Osteocyte (in vitro differentiated cells): Measurements from ENCODE around the gene TBL1XR1. TPM values are rescaled to one million over a fixed set of nuclear protein-coding genes. Genes with fewer than 3 reads are reported as not detected.
"Not testable (repeated sequence)": the region's sequence is repeated elsewhere in the genome, so short reads cannot be mapped to it uniquely, and the experiment has no call there.

ENCODE experiments used
- DNase-seq: peaks from one replicate; pipeline ENCODE4 v3.0.0; 2021; ENCODE audit warnings: mixed read lengths; ENCODE audit not compliant: unreplicated experiment; ENCODE audit errors: extremely low spot score
- H3K27ac Mint-ChIP-seq: one replicate; pipeline ENCODE4 v1.8.0; 2021; ENCODE audit warnings: mild to moderate bottlenecking, mixed read lengths; ENCODE audit not compliant: unreplicated experiment
- H3K27me3 Mint-ChIP-seq: one replicate; pipeline ENCODE4 v1.8.0; 2021; ENCODE audit warnings: mixed read lengths; ENCODE audit not compliant: unreplicated experiment
- H3K36me3 Mint-ChIP-seq: one replicate; pipeline ENCODE4 v1.8.0; 2021; ENCODE audit warnings: mixed read lengths; ENCODE audit not compliant: unreplicated experiment
- H3K4me1 Mint-ChIP-seq: one replicate; pipeline ENCODE4 v1.8.0; 2021; ENCODE audit warnings: mixed read lengths; ENCODE audit not compliant: unreplicated experiment
- H3K4me3 Mint-ChIP-seq: one replicate; pipeline ENCODE4 v1.8.0; 2021; ENCODE audit warnings: mild to moderate bottlenecking, moderate library complexity, mixed read lengths; ENCODE audit not compliant: unreplicated experiment
- H3K9me3 Mint-ChIP-seq: one replicate; pipeline ENCODE4 v1.8.0; 2021; ENCODE audit warnings: mixed read lengths; ENCODE audit not compliant: unreplicated experiment
- total RNA-seq: library from RNA; stranded (reverse); gene quantifications from 2 replicates; pipeline ENCODE4 v1.2.1, GENCODE V29; 2021
- TF ChIP-seq, protein P1 (sequence below): fragments of 200-600 bp; sonication (generic); IDR thresholded peaks from 2 replicates; pipeline ENCODE4 v1.5.0; 2021; ENCODE audit warnings: antibody characterized with exemption, mild to moderate bottlenecking, moderate library complexity

The TBL1XR1 gene
- total RNA-seq, 1 donor from 2014 or later = 370 TPM

DNA sequence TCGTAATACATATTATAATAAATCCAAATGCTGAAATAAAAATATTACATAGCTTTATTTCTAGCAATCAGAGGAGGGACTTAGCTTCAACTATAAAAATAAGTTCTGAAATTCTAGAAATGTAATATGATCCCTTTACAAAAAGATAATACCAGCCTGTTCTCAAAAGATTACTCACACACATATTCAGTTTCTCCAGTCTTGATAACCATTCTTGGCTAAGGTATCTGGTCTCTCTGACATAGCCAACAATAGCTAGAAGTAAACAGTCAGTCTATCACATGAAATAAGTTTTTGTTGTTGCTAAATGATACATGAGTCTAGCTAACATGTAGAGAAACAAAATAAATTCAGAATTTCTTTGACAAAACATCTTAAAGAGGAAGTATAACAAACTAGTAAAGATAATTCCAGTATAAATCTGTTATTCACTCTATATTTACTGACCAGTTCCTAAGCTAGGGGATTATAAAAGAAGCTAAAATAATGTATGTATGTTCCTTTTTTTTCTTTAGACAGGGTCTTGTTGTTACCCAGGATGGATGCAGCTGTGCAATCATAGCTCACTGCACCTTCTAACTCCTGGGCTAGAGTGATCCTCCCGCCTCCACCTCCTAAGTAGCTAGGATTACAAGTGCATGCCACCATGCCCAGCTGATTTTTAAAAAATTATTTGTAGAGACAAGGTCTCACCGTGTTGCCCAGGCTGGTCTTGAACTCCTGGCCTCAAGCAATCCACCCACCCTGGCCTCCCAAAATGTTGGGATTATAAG lies 170.6 kb downstream of the TBL1XR1 start:
- Mint-ChIP-seq H3K4me1 (peaks cover 20% of the 10 kb centered on the region), H3K27ac (no peak overlapping the region), H3K9me3 (no peaks in the 10 kb centered on the region), H3K27me3 (no peaks in the 10 kb centered on the region), H3K4me3 (no peak overlapping the region), H3K36me3 (peaks cover 78% of the 10 kb centered on the region)
- TF ChIP-seq, protein P1, sequence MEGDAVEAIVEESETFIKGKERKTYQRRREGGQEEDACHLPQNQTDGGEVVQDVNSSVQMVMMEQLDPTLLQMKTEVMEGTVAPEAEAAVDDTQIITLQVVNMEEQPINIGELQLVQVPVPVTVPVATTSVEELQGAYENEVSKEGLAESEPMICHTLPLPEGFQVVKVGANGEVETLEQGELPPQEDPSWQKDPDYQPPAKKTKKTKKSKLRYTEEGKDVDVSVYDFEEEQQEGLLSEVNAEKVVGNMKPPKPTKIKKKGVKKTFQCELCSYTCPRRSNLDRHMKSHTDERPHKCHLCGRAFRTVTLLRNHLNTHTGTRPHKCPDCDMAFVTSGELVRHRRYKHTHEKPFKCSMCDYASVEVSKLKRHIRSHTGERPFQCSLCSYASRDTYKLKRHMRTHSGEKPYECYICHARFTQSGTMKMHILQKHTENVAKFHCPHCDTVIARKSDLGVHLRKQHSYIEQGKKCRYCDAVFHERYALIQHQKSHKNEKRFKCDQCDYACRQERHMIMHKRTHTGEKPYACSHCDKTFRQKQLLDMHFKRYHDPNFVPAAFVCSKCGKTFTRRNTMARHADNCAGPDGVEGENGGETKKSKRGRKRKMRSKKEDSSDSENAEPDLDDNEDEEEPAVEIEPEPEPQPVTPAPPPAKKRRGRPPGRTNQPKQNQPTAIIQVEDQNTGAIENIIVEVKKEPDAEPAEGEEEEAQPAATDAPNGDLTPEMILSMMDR = no peak
- DNase-seq = no peak

DNA sequence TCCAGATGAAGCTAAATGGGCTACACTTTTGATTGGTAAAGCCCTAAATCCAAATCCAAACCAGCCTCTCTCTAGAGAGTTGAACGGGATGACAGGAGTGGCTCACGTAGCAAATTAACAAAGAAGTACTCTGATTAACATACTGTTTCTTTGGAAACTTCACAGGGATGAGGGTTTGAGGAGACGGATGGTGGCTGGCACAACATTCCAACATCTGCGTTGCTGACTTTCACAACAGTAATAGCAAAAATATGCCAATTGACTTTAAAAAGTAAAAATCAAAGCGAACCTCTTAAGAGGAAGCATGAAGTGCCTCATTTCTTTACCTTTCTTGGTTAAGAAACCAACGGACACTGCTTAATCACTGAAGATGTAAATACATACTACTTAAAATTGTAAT lies 181.4 kb downstream of the TBL1XR1 start:
- Mint-ChIP-seq H3K4me1 (peaks cover 2% of the 10 kb centered on the region), H3K4me3 (no peak overlapping the region), H3K27me3 (no peaks in the 10 kb centered on the region), H3K9me3 (no peaks in the 10 kb centered on the region), H3K36me3 (peaks cover 56% of the 10 kb centered on the region), H3K27ac (no peak overlapping the region)
- TF ChIP-seq, protein P1 = no peak
- no peak for DNase-seq

DNA sequence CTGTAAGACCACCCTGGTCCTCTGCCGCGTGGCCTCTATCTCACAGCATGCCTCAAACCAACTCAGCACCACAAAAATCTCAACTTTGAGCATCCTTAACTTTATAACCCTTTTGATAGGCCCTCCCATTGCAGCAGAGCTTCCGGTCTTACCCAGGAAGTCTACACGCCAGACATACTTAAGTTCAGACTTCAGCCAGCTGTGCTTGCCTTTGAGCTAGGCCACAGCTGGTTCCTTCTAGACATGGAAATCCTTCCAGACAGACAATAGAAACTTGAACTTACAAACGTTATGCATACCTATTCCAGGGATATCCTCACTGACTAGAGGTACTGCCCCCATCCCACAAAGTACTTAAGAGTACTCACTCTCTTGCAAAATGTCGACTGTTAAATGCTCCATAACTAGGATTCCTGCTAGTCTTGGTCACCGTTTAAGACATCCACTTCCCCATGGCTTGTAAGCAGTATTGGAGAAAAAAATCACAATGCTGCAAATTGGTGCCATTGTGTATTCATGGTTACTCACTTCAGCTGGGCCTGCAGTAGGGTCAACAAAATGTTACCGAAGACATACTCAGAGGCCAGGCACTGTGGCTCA lies 183.5 kb downstream of the TBL1XR1 start:
- no peak overlapping the region for H3K4me3 Mint-ChIP-seq
- no peaks in the 10 kb centered on the region for H3K27me3 Mint-ChIP-seq
- TF ChIP-seq, protein P1 = no peak
- H3K4me1 Mint-ChIP-seq = no peaks in the 10 kb centered on the region
- H3K36me3 Mint-ChIP-seq = peaks cover 49% of the 10 kb centered on the region
- no peak overlapping the region for H3K27ac Mint-ChIP-seq
- no peak for DNase-seq
- H3K9me3 Mint-ChIP-seq = no peaks in the 10 kb centered on the region

DNA sequence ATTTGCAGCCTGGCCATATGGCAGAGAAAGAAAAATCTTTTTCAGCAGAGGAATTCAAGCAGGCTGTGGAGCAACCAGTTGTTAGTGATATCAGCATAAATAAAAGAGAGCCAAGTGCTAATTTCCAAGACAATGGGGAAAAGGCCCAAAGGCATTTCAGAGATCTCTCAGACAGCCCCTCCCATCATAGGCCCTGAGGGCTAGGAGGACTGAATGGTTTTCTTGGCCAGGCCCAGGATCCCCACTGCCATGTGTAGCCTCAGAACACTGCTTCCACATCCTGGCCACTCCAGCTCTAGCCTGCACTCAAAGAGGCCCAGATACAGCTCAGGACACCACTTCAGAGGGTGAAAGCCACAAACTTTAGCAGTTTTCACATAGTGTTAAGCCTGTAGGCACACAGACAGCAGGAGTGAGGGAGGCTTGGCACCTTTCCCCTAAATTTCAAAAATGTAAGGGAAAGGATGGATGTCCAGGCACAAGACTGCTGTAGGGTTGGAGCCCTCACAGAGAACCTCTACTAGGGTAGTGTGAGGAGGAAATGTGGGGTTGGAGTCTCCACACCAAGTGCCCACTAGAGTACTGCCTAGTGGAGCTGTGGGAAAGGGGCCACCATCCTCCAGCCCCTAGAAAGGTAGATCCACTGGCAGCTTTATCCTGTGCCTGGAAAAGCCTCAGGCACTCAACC lies 191.4 kb downstream of the TBL1XR1 start:
- no peaks in the 10 kb centered on the region for H3K4me1 Mint-ChIP-seq
- peaks cover 11% of the 10 kb centered on the region for H3K36me3 Mint-ChIP-seq
- no peak overlapping the region for H3K4me3 Mint-ChIP-seq
- H3K27me3 Mint-ChIP-seq = no peaks in the 10 kb centered on the region
- TF ChIP-seq, protein P1 = no peak
- peaks cover 19% of the 10 kb centered on the region for H3K9me3 Mint-ChIP-seq
- DNase-seq = no peak
- H3K27ac Mint-ChIP-seq = no peak overlapping the region

DNA sequence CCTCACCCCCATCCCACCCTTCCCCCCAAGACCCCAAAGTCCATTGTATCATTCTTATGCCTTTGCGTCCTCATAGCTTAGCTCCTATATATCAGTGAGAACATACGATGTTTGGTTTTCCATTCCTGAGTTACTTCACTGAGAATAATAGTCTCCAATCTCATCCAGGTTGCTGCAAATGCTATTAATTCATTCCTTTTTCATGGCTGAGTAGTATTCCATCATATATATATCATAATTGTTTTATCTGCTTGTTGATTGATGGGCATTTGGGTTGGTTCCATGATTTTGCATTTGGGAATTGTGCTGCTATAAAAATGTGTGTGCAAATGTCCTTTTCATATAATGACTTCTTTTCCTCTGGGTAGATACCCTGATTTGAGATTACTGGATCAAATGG lies 197.1 kb downstream of the TBL1XR1 start:
- H3K4me3 Mint-ChIP-seq, H3K4me1 Mint-ChIP-seq, H3K36me3 Mint-ChIP-seq, H3K27me3 Mint-ChIP-seq, DNase-seq, H3K27ac Mint-ChIP-seq: not testable (repeated sequence)
- H3K9me3 Mint-ChIP-seq = peaks cover 14% of the 10 kb centered on the region
